HCT116 (cell line): ENCODE results near the gene PROM2. TPM values are rescaled to one million over a fixed set of nuclear protein-coding genes. Genes with fewer than 3 reads are reported as not detected.

ENCODE experiments used
- ATAC-seq: fragments of 200-7000 bp; cut with Tn5 transposase; 2 replicates; pipeline ENCODE4 v1.9.1; 2020; ENCODE audit warnings: mild to moderate bottlenecking, moderate library complexity
- BruUV-seq: library from RNA; stranded (reverse); fragments of 400-500 nt; replicated peaks from 2 replicates; lab custom pipeline; 2021; lab: Mats Ljungman, UMichigan
- CTCF ChIA-PET: fragments of 300-600 bp; sonication (Branson Sonifier 250); formaldehyde crosslinking; loops from one replicate; lab custom pipeline; 2021; ENCODE audit warnings: antibody characterized with exemption; lab: Charles Lee
- POLR2A ChIA-PET: fragments of 300-600, 350-600 bp; sonication (Branson Sonifier 250); formaldehyde crosslinking; loops from one replicate; lab custom pipeline; 2021; ENCODE audit warnings: antibody characterized with exemption; lab: Charles Lee
- RAD21 ChIA-PET, 2 experiments: fragments of 300-600 bp; sonication (Branson Sonifier 250); formaldehyde crosslinking; loops; one replicate each; lab custom pipeline; 2023; ENCODE audit warnings: low total read pairs in 2 of 2; ENCODE audit not compliant: uncharacterized antibody in 2 of 2, unreplicated experiment in 2 of 2, low non-redundant PET in 1 of 2; lab: Charles Lee
- DNase-seq: peaks from one replicate; pipeline ENCODE4 v3.0.0-alpha.2; 2010; ENCODE audit warnings: low read depth, low spot score
- H2AFZ ChIP-seq: fragments of 200-600 bp; shearing (Covaris generic), sonication (generic); 2 replicates; pipeline ENCODE4 v1.6.1; 2017; ENCODE audit warnings: low read depth, mixed run types, mixed read lengths, antibody characterized with exemption, low read length; ENCODE audit not compliant: poor library complexity, severe bottlenecking
- H3K27ac ChIP-seq: 2 replicates; pipeline ENCODE4 v1.5.1; 2012; ENCODE audit warnings: low read depth, low read length
- H3K27me3 ChIP-seq: fragments of 200-600 bp; sonication (generic); 2 replicates; pipeline ENCODE4 v1.6.1; 2016; ENCODE audit warnings: mixed run types, low read length, mixed read lengths; ENCODE audit not compliant: insufficient read depth
- H3K36me3 ChIP-seq, 2 experiments: fragments of 200-500 bp in 1 of 2; fragments of 200-600 bp in 1 of 2; sonication (Bioruptor generic) in 1 of 2; sonication (generic) in 1 of 2; 2 replicates each; pipeline versions ENCODE4 v1.5.1 to v1.6.1; 2014 to 2016; ENCODE audit warnings: low read length in 2 of 2, inconsistent platforms in 1 of 2, mixed read lengths in 1 of 2, mixed run types in 1 of 2; ENCODE audit not compliant: insufficient read depth in 2 of 2, control insufficient read depth in 1 of 2
- H3K4me1 ChIP-seq, 2 experiments: fragments of 200-600 bp in 1 of 2; sonication (generic) in 1 of 2; 2 replicates each; pipeline versions ENCODE4 v1.5.1 to v1.6.1; 2012 to 2017; ENCODE audit warnings: low read length in 2 of 2, inconsistent platforms in 1 of 2, mild to moderate bottlenecking in 1 of 2, mixed read lengths in 1 of 2, mixed run types in 1 of 2, moderate library complexity in 1 of 2; ENCODE audit not compliant: insufficient read depth in 2 of 2, control insufficient read depth in 1 of 2
- H3K4me2 ChIP-seq: fragments of 200-600 bp; sonication (generic); 2 replicates; pipeline ENCODE4 v1.6.1; 2017; ENCODE audit warnings: mixed run types, low read length, mixed read lengths
- H3K4me3 ChIP-seq, 2 experiments: fragments of 200-600 bp in 1 of 2; sonication (generic) in 1 of 2; replicated peaks in 1 of 2; 2 replicates each; pipeline ENCODE4 v1.5.1; 2011 to 2016; ENCODE audit warnings: low read length in 2 of 2, control low read depth in 1 of 2, low read depth in 1 of 2, mild to moderate bottlenecking in 1 of 2, mixed read lengths in 1 of 2, mixed run types in 1 of 2
- H3K79me2 ChIP-seq: fragments of 200-600 bp; sonication (generic); 2 replicates; pipeline ENCODE4 v1.6.1; 2017; ENCODE audit warnings: mild to moderate bottlenecking, mixed run types, low read length, moderate library complexity, mixed read lengths; ENCODE audit not compliant: insufficient read depth
- H3K9ac ChIP-seq: fragments of 200-600 bp; sonication (generic); 2 replicates; pipeline ENCODE4 v1.6.1; 2016; ENCODE audit warnings: low read length, mixed read lengths
- H3K9me2 ChIP-seq: fragments of 200-600 bp; sonication (generic), shearing (Covaris generic); 2 replicates; pipeline ENCODE4 v1.6.1; 2017; ENCODE audit warnings: mixed run types, mild to moderate bottlenecking, moderate library complexity; ENCODE audit not compliant: insufficient read depth
- H3K9me3 ChIP-seq, 2 experiments: fragments of 200-500 bp in 1 of 2; fragments of 200-600 bp in 1 of 2; sonication (Bioruptor generic) in 1 of 2; sonication (generic) in 1 of 2; 2 replicates each; pipeline ENCODE4 v1.6.1; 2014 to 2017; ENCODE audit warnings: low read length in 2 of 2, mixed read lengths in 2 of 2, inconsistent platforms in 1 of 2, low read depth in 1 of 2, mild to moderate bottlenecking in 1 of 2, mixed run types in 1 of 2, moderate library complexity in 1 of 2; ENCODE audit not compliant: control insufficient read depth in 1 of 2, insufficient read depth in 1 of 2
- H4K20me1 ChIP-seq: fragments of 200-600 bp; sonication (generic), shearing (Covaris generic); 2 replicates; pipeline ENCODE4 v1.6.1; 2017; ENCODE audit warnings: mixed run types, mild to moderate bottlenecking, moderate library complexity; ENCODE audit not compliant: insufficient read depth
- CEBPB ChIP-seq: IDR thresholded peaks from 2 replicates; pipeline ENCODE4 v1.6.1; 2012; ENCODE audit warnings: low read depth
- EGR1 ChIP-seq: IDR thresholded peaks from 2 replicates; pipeline ENCODE4 v1.6.1; 2012; ENCODE audit warnings: low read depth
- ELF1 ChIP-seq: IDR thresholded peaks from 2 replicates; pipeline ENCODE4 v1.6.1; 2012; ENCODE audit warnings: low read depth, borderline replicate concordance
- EZH2 ChIP-seq: fragments of 200-600 bp; sonication (generic); IDR thresholded peaks from 2 replicates; pipeline ENCODE4 v1.6.1; 2017; ENCODE audit warnings: antibody characterized with exemption, mixed run types
- FOSL1 ChIP-seq: IDR thresholded peaks from 2 replicates; pipeline ENCODE4 v1.6.1; 2012; ENCODE audit warnings: low read depth
- POLR2A ChIP-seq: IDR thresholded peaks from 2 replicates; pipeline ENCODE4 v1.7.0; 2011; ENCODE audit warnings: borderline replicate concordance; ENCODE audit not compliant: insufficient read depth, insufficient read length; ENCODE audit errors: extremely low read depth
- POLR2AphosphoS5 ChIP-seq: IDR thresholded peaks from 2 replicates; pipeline ENCODE4 v1.6.1; 2011; ENCODE audit warnings: mild to moderate bottlenecking, low read depth, low read length, moderate library complexity
- SP1 ChIP-seq: IDR thresholded peaks from 2 replicates; pipeline ENCODE4 v1.6.1; 2012; ENCODE audit warnings: low read depth
- SRF ChIP-seq: IDR thresholded peaks from 2 replicates; pipeline ENCODE4 v1.6.1; 2012; ENCODE audit warnings: low read depth
- YY1 ChIP-seq: IDR thresholded peaks from 2 replicates; pipeline ENCODE4 v1.6.1; 2011; ENCODE audit warnings: low read length, low read depth, moderate library complexity, mild to moderate bottlenecking; ENCODE audit not compliant: insufficient replicate concordance; ENCODE audit errors: extremely low read depth
- ZNF274 ChIP-seq: fragments of 200-500 bp; sonication (Bioruptor generic); IDR thresholded peaks from 2 replicates; pipeline ENCODE4 v1.6.1; 2014; ENCODE audit warnings: mild to moderate bottlenecking, low read depth, low read length, inconsistent platforms
- intact Hi-C: fragments of 100-400 bp; cut with micrococcal nuclease; formaldehyde crosslinking; loops from 2 replicates; pipeline ENCODE4 v1.10.0; 2022
- total RNA-seq: library from RNA; stranded (reverse); gene quantifications from one replicate; pipeline ENCODE4 v1.2.1, GENCODE V29; 2021; ENCODE audit not compliant: unreplicated experiment
- TF ChIP-seq, protein P1 (sequence below), 3 experiments: fragments of 200-600 bp in 1 of 3; sonication (generic) in 1 of 3; IDR thresholded peaks in 2 of 3; conservative IDR thresholded peaks in 1 of 3; 2 replicates each; pipeline ENCODE4 v1.5.1; 2012 to 2017; ENCODE audit warnings: low read depth in 2 of 3, low read length in 2 of 3, antibody characterized with exemption in 1 of 3, borderline replicate concordance in 1 of 3, control low read depth in 1 of 3, mild to moderate bottlenecking in 1 of 3, mixed read lengths in 1 of 3, mixed run types in 1 of 3, moderate library complexity in 1 of 3; ENCODE audit not compliant: insufficient read depth in 1 of 3

The PROM2 gene
- total RNA-seq, 1 experiment from 2014 or later = 11.9 TPM

DNA sequence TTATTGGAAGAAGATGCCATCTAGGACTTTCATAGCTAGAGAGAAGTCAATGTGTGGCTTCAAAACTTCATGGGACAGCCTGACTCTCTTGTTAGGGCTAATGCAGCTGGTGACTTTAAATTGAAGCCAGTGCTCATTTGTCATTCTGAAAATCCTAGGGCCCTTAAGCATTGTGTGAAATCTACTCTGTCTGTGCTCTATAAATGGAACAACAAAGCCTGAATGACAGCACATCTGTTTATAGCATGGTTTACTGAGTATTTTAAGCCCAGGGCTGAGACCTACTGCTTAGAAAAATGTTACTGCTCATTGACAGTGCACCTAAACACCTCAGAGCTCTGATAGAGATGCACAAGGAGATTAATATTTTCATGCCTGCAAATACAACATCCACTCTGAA is 36.1 kb upstream of the PROM2 start:
- H3K4me1 ChIP-seq = no peaks in the 10 kb centered on the region
- no peak overlapping the region for H2AFZ ChIP-seq
- intact Hi-C loops = no loop called here
- peaks cover 3 to 7% of the 10 kb centered on the region in 2 experiments; a peak in 2 of 4 replicates for H3K9me3 ChIP-seq
- no peaks in the 10 kb centered on the region for H3K9me2 ChIP-seq
- no peak overlapping the region for H3K9ac ChIP-seq
- no peaks in the 10 kb centered on the region for H3K36me3 ChIP-seq
- no TSS peak for BruUV-seq
- no peak overlapping the region for H3K27ac ChIP-seq
- no peak overlapping the region for H3K4me3 ChIP-seq
- no peaks in the 10 kb centered on the region for H3K27me3 ChIP-seq
- no peak for DNase-seq
- POLR2A ChIA-PET = no interaction called here
- H4K20me1 ChIP-seq = no peaks in the 10 kb centered on the region
- RAD21 ChIA-PET = no interaction called here
- TF ChIP-seq, protein P1, sequence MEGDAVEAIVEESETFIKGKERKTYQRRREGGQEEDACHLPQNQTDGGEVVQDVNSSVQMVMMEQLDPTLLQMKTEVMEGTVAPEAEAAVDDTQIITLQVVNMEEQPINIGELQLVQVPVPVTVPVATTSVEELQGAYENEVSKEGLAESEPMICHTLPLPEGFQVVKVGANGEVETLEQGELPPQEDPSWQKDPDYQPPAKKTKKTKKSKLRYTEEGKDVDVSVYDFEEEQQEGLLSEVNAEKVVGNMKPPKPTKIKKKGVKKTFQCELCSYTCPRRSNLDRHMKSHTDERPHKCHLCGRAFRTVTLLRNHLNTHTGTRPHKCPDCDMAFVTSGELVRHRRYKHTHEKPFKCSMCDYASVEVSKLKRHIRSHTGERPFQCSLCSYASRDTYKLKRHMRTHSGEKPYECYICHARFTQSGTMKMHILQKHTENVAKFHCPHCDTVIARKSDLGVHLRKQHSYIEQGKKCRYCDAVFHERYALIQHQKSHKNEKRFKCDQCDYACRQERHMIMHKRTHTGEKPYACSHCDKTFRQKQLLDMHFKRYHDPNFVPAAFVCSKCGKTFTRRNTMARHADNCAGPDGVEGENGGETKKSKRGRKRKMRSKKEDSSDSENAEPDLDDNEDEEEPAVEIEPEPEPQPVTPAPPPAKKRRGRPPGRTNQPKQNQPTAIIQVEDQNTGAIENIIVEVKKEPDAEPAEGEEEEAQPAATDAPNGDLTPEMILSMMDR (IDR thresholded peaks at IDR 0.05 in 2 of 3, conservative IDR thresholded peaks at IDR 0.05 in 1 of 3; ENCODE audit: borderline replicate concordance in 1 of 3, insufficient read depth in 1 of 3, low read depth in 2 of 3, low read length in 2 of 3) = no peak
- TF ChIP-seq YY1 (no peak), ZNF274 (no peak), SP1 (no peak), CEBPB (no peak), EGR1 (no peak), POLR2A (no peak), SRF (no peak), EZH2 (no peak), FOSL1 (no peak), ELF1 (no peak), POLR2AphosphoS5 (no peak)
- no peak for ATAC-seq
- H3K79me2 ChIP-seq = no peaks in the 10 kb centered on the region
- no peak overlapping the region for H3K4me2 ChIP-seq
- CTCF ChIA-PET = no interaction called here
